Transverse colon (tissue), 4 donors: ENCODE results near the gene FER1L5.

Experiments
- CTCF ChIP-seq, 5 experiments: fragments of 200-600 bp in 3 of 5; fragments of 450-650 bp in 2 of 5; sonication (generic) in 3 of 5; IDR thresholded peaks; 1 replicate in 2 of 5; 2 replicates in 3 of 5; pipeline ENCODE4 v1.5.1; 2016 to 2017; ENCODE audit warnings: antibody characterized with exemption in 5 of 5, inconsistent platforms in 3 of 5, mild to moderate bottlenecking in 2 of 5, moderate library complexity in 1 of 5
- EP300 ChIP-seq: sonication (generic); formaldehyde crosslinking; IDR thresholded peaks from one replicate; pipeline ENCODE4 v1.6.1; 2017; ENCODE audit warnings: antibody characterized with exemption, low read depth
- POLR2A ChIP-seq: fragments of 450-650 bp; IDR thresholded peaks from one replicate; pipeline ENCODE4 v1.6.1; 2016; ENCODE audit warnings: antibody characterized with exemption, mild to moderate bottlenecking, moderate library complexity
- POLR2AphosphoS5 ChIP-seq, 3 donors: sonication (generic); formaldehyde crosslinking; IDR thresholded peaks; one replicate each; pipeline ENCODE4 v1.6.1; 2016; ENCODE audit warnings: antibody characterized with exemption in 3 of 3

GRCh38 chr2:96663829-96664228 is 21.3 kb downstream of the FER1L5 start:
- TF ChIP-seq CTCF (IDR thresholded peaks at IDR 0.05) (no peak), POLR2A (no peak), POLR2AphosphoS5 (IDR thresholded peaks at IDR 0.05) (no peak), EP300 (no peak)
